NCI-H2227 treated with DMSO at 0.1 percent for 48 hours (cell line): Measurements from ENCODE around the gene MRM1.
A peak's percentile ranks its signal among the peaks of the same experiment; 100 is the strongest.

ENCODE experiments used
- DNase-seq: peaks from one replicate; lab custom pipeline; 2025; lab: John Stamatoyannopoulos, UW

Gene MRM1, protein sequence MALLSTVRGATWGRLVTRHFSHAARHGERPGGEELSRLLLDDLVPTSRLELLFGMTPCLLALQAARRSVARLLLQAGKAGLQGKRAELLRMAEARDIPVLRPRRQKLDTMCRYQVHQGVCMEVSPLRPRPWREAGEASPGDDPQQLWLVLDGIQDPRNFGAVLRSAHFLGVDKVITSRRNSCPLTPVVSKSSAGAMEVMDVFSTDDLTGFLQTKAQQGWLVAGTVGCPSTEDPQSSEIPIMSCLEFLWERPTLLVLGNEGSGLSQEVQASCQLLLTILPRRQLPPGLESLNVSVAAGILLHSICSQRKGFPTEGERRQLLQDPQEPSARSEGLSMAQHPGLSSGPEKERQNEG

DNA sequence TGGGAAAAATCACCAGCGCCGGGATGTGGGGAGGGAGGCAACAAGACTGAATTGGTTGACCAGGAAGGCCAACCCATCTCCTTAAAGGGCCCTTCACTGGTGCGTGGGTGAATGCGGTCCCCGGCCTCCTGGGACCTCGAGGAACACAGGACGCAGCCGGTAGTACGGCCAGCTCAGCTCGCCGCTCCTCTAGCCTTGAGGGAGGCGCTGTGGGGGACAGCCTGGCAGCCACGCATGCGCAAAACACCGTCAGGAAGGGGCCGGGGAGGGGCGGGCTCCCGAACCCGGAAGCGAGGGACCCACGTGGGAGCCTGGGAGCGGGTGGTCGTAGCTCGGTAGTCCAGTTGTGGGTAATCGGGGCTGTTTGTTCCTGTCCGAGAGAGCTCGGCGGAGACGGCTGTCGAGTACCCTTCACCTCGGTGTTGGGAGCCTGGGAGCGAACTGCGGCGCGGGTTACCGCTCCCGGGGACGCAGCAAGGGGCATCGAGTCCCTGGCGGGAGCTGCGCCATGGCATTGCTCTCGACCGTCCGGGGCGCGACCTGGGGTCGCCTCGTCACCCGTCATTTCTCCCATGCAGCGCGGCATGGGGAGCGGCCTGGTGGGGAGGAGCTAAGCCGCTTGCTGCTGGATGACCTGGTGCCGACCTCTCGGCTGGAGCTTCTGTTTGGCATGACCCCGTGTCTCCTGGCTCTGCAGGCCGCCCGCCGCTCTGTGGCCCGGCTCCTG lies at the start of gene MRM1:
Gene MRM1, plus strand, starts transcription at position 281 of the 727 bp plus-strand sequence. Its CDS starts 228 bp downstream, at position 509.
- peak; percentile 83 for DNase-seq

DNA sequence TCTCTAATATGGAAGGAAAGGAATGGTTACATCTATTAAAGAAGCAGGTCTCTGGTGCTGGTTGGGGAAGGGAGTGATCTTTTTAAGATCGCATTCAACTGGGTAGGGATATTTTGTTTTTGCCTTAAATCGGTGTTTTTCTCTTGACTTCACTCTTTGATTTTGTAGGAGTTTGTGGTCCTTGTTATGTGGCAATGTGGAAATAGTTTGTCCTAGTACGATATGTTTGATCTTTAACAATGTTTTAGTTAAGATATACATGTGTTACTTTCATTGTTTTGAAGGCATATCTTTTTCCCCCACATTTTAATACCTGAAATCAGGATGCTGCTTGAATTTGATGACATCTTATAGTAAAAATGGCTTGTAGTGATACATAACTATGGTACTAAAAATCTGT lies 47.9 kb upstream of the MRM1 start:
- no peak for DNase-seq

DNA sequence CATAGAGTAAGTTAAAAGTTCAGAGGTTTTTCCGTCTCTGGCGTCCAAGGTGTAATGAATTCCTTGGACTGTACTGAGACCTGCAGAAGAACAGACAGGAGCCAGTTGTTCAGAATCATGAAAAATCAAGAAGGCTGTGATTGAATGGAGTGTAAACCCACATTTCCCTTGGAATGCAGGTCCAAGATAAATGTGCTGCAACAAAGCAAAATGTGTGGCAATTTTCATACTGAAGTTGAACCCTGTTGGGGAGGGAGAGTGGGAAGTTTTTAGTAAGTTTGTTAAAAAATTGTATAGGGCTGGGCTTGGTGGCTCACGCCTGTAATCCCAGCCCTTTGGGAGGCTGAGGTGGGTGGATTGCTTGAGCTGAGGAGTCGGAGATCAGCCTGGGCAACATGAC lies 35.3 kb upstream of the MRM1 start:
- DNase-seq: no peak

DNA sequence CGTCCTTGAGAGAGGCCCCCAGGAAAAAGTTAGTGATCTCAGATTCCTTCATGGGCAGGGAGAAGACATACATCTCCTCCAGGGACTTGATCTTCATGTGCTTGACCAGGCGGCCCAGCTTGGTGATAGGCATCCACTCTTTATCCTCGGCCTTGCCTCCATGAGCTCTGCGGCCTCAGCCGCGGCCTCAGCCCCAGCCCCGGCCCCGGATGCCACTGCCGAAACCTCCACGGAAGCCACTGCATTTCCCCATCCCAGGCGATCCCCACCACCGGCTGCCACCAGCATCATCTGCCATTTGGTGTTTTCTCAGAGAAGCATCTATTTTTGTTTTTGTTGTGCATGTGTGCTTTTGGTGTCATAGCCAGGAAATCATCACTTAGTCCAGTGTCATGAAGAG lies 26.4 kb upstream of the MRM1 start:
- DNase-seq: no peak

DNA sequence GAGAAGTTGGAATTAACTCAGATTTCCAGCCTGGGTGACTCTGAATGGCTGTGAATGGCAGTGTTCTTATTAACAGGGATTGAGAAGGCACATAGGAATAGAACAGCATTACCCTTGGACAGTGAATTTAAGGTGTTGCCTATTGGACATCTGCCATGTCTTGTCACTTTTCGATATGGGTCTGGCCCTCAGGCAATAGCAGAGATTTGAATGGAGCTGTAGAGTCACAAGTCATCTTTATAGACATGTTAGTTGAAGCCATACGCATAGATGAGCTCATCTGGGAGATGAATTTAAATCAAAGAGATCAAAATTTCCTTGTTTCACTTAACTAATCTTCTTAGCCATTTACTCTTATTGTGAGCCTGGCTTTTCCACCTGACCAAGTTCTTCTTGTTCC lies 24.6 kb upstream of the MRM1 start:
- DNase-seq: no peak

DNA sequence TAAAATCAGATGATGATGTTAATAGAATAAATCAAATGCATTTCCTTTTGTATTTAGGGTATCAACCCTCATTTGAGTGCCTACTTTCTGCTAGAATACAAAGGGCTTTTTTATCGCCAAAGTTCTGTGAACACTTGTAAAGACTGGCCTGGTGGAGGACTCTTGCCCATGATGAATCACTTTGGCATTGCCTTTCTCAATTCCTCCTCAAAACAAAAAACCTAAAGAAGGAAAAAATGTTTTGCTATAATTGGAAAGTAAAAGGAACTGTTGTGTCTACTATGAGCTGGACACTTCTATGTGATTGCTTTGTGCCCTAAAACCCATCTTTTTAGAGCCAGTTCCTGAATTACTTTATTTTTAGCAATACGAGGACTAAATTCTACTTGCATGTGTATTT lies 22.7 kb upstream of the MRM1 start:
- no peak for DNase-seq

DNA sequence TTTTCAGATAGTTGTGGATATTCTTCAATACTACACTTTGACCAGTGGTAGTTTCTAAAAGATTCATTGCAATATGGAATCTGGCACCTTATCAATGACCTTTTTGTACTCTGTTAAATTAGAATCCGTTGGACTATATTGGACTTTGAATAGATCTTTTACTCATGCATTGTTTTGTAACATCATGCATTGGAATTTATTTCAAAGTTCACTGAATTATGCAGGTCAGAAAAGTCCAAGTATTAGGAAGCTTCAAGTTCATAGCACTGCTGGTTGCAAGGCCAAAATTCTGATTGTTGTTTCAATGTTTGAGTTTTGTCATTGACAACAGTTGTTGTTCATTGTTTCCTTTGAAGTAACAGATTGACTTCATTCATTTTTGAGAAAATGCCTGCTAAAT lies 17.6 kb upstream of the MRM1 start:
- no peak for DNase-seq

DNA sequence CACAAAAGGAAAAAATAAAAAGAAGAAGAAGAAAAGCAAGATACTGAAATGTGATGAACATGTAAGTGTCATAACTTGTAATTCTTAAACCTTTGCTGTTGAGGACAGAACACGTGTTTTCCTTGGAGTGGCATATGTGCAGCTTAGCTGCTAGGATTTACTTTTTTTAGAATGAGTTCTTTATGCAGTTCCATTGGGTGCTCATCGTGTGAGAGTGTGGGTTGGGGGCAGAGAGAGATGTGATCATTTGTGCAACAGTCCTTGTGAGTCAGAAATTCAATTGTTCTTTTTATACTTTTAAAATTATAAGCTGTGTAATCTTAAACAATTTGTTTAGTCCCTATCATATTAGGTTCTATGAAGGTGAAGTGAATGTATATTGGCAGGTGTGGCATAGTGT lies 15.2 kb upstream of the MRM1 start:
- no peak for DNase-seq

DNA sequence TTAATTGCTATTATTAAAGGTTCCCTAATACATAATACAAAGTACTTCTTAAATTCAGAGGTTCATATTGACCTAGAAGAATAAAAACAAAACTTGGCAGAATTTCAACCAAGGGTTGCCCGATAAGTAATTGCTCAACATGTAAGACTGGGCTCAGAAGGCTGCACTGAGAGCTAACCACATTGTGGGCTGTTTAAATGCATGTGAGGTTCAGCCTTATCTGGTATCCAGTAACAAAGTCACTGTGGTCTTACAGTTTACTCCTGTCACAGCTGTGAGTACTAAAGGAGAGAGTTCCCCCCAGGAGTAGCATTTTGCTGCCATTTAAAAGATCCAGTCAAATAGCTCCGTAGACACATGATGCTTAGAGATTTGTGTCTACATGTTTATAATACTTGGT lies 11.3 kb upstream of the MRM1 start:
- DNase-seq: no peak

DNA sequence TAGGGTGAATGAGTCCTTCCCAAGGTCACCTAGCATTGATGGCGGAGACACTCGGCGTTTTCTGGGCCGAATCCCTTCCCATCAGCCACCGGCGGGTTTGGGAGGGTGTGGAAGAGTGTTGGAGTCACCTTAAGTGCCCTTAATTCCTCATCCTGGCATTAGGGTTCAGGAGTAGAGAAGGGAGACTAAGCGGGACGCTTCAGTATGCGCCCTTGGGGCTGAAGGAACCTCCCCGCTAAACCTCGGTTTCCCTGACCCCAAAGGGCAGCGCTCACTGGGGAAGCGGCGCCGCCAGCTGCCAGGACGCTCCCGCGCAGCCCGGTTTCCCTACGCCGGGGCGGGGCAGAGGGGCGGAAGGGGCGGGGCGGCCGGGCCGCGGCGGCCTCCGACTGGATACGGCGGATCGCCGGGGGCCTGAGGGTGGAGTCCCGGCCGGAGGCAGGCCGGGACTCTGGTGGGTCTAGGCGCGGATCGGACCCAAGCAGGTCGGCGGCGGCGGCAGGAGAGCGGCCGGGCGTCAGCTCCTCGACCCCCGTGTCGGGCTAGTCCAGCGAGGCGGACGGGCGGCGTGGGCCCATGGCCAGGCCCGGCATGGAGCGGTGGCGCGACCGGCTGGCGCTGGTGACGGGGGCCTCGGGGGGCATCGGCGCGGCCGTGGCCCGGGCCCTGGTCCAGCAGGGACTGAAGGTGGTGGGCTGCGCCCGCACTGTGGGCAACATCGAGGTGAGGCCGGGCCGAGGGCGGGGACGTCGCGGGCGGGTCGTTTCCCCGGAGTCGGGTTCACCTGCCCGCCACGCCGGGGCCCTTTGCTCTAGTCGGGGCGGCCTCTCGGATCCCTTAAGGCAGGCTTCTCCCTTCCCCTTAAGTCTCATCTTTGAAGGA lies 9.7 kb upstream of the MRM1 start, which contains the start of gene DHRS11:
Gene DHRS11, plus strand, starts transcription at position 446 of the 882 bp plus-strand sequence. Its CDS starts 131 bp downstream, at position 577.
- peak; percentile 39 for DNase-seq

DNA sequence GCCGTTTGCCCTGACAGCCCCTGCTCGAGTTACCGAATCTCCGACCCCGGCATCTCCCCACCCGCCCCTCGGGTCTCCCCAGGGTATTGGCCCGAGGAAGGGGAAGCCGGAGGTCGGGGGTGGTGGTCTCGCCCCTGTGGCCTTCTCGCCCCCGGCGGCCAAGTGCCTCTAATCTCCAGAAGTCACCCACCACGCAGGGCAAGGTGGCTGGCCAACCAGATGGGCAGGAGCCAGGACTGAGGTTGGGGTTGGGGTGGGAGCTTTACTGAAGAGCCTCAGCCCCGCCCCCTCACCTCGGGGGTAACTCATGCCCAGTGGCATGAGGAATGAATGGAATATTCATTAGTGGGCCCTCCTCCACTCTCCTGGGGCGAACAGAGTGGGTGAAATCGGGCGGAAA lies 9.1 kb upstream of the MRM1 start:
- DNase-seq: no peak

DNA sequence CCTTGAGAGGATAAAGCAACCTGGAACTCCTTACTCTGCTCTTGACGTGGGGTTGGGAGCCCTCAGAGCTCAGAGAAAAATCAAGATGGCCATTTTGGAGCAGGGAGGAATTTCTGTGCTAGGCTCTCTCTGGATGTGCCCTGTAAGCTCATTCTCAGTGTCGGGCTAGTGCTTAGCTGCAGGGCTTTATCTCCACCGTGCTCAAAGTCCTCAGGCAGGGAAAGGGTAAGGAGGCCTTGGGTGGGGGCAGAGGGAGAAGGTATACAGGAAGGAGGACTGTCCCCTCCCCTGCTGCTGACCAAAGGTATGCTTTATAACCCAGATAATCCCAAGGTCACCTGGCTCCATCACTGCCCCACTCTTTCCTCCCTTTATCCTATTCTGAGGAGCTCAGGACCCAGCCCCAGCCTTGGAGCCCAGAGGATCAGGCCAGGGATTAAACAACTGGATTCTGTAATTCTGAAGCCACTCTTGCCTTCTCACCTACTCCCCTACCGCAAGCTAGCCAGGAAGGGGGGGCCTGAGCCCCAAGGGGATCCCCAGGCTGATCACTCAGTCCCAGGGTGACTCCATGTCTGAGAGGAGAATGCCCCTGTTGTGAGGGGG lies 8.6 kb upstream of the MRM1 start:
- no peak for DNase-seq

DNA sequence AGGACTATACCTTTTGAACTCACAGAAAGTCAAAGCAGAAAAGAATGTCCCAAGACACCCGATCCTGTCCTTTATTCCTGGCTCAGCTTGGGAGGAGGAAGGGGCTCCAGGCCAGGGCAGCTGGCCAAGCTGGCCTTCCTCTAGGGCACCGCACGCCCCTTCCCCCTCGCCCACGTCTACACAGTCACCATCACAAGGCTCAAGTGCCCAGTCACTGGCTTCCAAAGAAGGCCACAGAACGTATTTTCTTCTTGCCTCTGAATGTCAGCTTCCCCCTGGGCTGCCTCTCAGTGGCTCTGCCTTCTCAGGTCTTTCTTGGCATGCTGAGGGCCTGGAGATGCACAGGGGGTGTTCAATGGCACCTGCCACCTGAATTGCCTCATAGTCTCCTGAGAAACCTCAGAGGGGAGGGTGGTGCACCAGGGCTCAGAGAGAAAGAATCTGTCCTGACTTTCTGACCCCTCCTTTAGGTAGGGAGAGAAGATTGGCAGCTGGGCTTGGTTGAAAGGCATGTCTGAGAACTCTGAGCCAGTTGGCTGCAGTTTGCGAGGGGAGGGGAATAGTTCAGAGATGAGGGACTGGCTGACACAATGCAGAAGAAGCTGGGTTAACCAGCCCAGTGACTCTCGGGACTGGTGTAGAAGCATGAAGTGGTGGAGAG lies 7.6 kb upstream of the MRM1 start:
- no peak for DNase-seq

DNA sequence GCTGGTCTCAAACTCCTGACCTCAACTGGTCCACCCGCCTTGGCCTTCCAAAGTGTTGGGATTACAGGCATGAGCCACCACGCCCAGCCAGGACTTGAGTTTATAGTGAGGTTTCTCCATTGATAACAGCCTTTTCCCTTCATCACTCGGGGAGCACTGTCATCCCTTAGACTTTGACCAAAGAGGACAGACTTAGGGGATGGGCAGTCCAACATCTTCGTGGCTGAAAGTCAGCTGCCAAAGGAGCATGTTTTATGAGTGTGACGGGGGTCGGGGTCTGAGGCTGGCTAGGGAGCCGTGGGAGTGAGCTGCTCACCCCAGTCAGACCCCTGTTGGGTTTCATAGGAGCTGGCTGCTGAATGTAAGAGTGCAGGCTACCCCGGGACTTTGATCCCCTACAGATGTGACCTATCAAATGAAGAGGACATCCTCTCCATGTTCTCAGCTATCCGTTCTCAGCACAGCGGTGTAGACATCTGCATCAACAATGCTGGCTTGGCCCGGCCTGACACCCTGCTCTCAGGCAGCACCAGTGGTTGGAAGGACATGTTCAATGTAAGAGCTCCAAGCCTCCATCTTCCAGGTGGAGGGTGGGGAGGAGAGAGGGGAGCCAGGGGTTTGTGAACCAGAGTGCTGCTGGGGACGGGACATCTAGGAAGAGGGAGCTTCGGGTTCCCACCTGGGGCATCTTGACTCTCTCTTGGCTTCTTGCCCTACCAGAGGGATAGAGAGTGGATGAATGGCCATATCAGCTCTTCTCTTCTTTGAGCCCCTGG lies 6.6 kb upstream of the MRM1 start:
- no peak for DNase-seq

DNA sequence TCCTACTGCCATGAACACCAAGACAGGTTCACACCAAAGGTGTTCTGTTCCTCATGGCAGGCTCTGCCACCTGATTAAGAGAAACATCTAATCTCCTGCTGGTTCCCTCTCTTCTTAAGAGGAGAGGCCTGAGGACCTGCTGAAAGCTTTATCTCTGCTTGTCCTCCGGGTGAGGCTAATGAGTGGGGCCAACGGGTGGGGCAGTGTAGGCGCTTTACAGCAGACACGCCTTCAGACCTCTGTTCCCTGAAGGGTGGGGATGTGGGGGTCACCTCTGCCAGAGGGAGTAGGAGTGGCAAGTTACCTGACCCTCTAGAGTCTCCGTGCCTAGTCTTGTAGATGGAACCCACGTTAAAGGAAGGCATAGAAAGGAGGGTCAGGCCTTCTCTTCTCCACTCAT lies 4.2 kb upstream of the MRM1 start:
- no peak for DNase-seq

DNA sequence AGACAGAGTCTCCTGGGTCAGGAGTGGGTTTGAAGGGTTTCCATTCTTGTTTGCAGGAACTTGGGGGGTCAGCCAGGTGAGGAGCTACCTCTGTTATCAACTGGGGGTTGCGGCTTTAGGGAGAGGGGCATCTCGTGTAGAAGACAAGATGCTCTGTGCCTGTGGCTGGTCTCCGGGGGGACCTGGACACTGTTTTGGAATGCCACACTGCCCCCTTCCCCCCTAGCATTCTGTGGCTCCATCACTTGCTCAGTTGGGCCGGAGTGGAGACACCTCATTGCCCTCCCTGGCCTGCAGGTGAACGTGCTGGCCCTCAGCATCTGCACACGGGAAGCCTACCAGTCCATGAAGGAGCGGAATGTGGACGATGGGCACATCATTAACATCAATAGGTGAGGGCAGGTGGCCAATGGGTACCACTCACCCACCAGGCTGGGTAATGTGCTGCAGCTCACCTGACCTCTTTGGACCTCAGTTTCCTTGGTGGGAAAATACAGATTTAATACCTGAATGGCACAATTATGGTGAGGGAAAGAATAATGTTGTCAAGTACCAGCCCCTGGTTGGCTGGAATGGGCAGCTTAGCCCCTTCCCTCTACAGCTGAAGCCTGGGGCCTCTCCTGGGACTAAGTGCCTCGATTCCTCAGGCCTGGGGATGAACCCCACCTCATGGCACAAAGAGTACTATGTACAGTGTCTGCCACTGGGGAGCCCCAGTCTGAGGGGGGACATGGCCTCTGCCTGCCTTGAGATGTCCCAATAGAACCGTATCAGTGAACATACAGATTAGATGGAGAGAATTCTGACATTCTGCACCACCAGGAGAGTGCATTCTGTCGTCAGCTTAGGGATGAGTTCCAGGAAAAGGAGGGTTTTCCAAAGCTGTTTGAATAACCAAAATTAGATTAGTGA lies 3.3 kb upstream of the MRM1 start:
- no peak for DNase-seq

DNA sequence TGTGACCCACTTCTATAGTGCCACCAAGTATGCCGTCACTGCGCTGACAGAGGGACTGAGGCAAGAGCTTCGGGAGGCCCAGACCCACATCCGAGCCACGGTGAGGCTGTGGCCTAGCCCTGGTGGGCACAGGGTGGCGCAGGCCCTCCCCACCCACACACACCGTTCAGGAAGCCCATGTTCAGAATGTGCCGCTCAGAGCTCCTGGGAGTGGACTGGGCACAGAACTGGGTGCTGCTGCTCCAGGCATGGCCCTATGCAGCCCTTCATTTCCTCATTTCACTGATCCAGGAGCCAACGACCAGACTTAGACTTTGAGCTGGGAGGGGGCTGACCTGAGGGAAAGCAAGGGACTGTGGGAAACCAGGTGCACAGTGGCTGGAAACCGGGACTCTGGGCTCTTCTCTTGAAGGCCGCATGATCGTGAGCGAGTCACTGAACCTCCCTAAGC lies 2.4 kb upstream of the MRM1 start:
- DNase-seq: no peak

DNA sequence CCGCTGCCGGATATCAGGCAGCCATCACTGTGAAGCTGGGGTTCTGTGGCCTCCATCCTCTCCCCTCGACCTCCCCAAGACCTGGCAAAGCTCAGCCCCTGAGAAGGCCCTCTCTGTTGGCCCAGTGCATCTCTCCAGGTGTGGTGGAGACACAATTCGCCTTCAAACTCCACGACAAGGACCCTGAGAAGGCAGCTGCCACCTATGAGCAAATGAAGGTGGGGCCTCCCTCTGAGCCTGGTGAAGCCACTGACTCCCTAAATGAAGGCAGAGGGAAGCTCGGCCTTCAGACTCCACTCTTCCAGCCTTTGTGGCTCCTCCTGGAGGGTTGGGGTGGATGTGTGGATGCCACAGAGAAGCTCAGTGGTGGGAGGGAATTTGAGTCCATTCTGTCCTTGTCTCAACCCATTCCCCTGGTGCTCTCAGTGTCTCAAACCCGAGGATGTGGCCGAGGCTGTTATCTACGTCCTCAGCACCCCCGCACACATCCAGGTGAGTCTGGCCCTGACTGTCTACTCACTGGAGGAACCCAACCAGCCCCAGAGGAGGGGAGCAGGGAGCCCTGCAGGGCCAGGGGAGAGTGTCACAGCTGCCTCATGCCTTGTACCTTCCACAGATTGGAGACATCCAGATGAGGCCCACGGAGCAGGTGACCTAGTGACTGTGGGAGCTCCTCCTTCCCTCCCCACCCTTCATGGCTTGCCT lies 1.7 kb upstream of the MRM1 start:
- no peak for DNase-seq

DNA sequence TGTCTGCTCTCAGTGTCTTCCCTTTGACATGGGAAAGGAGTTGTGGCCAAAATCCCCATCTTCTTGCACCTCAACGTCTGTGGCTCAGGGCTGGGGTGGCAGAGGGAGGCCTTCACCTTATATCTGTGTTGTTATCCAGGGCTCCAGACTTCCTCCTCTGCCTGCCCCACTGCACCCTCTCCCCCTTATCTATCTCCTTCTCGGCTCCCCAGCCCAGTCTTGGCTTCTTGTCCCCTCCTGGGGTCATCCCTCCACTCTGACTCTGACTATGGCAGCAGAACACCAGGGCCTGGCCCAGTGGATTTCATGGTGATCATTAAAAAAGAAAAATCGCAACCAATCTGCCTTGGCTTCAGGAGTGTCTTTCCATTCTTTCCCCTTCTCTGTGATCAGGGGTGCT lies 918 bp upstream of the MRM1 start:
- no peak for DNase-seq
